DND-41 (cell line): ENCODE data around the gene MALRD1.

Experiments used
- CTCF ChIP-seq: IDR thresholded peaks from 2 replicates; pipeline ENCODE4 v1.5.1; 2012; ENCODE audit warnings: borderline replicate concordance, low read length, moderate library complexity, mild to moderate bottlenecking; ENCODE audit not compliant: poor library complexity, severe bottlenecking; ENCODE audit errors: extremely low read depth
- EZH2 ChIP-seq: IDR thresholded peaks from 3 replicates; pipeline ENCODE4 v1.6.1; 2012; ENCODE audit warnings: borderline replicate concordance, low read depth, mild to moderate bottlenecking, moderate library complexity, low read length, inconsistent platforms; ENCODE audit not compliant: severe bottlenecking

- no peak for TF ChIP-seq CTCF
- no peak for TF ChIP-seq EZH2
Observed at GRCh38 chr10:19595212-19595845, 546.7 kb downstream of the MALRD1 start.
